ENCODE results near the gene CFAP61.

Gene CFAP61

GRCh38 chr20:20209684-20210083 lies 157.4 kb downstream of the CFAP61 start:
- no peak for DNase-seq
- H2BK15ac ChIP-seq (ENCODE audit: low read depth, poor library complexity, severe bottlenecking): no peak overlapping the region
- H3K27me3 ChIP-seq (ENCODE audit: control insufficient read depth in 1 of 2, insufficient read depth in 1 of 2, low read length in 2 of 2): peaks cover 3 to 24% of the 10 kb centered on the region in 2 experiments
- WGBS: 71% methylated on average over 5 of the region's 5 CpGs
- H3K14ac ChIP-seq (ENCODE audit: low read length in 2 of 2): no peak overlapping the region
- no peak overlapping the region for H3K27ac ChIP-seq (ENCODE audit: low read length, poor library complexity, severe bottlenecking)
- no peaks in the 10 kb centered on the region for H3K4me1 ChIP-seq (ENCODE audit: control insufficient read depth, insufficient read depth, low read depth, low read length)
- no peak overlapping the region for H3K4me3 ChIP-seq (ENCODE audit: insufficient read depth in 1 of 2, low read depth in 1 of 2, low read length in 2 of 2)
- H2BK120ac ChIP-seq (ENCODE audit: low read depth, low read length): no peak overlapping the region
- no peak overlapping the region for H3K4me2 ChIP-seq (ENCODE audit: low read length, poor library complexity, severe bottlenecking)
- H3K9ac ChIP-seq (ENCODE audit: low read length): no peak overlapping the region
- no peaks in the 10 kb centered on the region for H3K9me3 ChIP-seq (ENCODE audit: control insufficient read depth, low read length)
- no peak overlapping the region for H2BK12ac ChIP-seq (ENCODE audit: low read length in 2 of 2)
- no peak overlapping the region for H3K18ac ChIP-seq (ENCODE audit: low read depth in 1 of 2, low read length in 2 of 2)
- H2AK5ac ChIP-seq (ENCODE audit: low read length, severe bottlenecking): no peak overlapping the region
- no peaks in the 10 kb centered on the region for H3K79me1 ChIP-seq (replicated peaks; ENCODE audit: low read length, poor library complexity, severe bottlenecking)
- H2BK5ac ChIP-seq (ENCODE audit: low read depth, low read length, poor library complexity, severe bottlenecking): no peak overlapping the region
- no peak overlapping the region for H2AFZ ChIP-seq (ENCODE audit: low read depth, low read length)
- no peak overlapping the region for H3K23ac ChIP-seq (ENCODE audit: low read length in 2 of 2)
- no peak overlapping the region for H4K91ac ChIP-seq (ENCODE audit: low read length)
- no peak overlapping the region for H4K8ac ChIP-seq (ENCODE audit: low read length)
- H3K4ac ChIP-seq (ENCODE audit: low read depth in 1 of 2, low read length in 2 of 2): no peak overlapping the region
- H3K36me3 ChIP-seq (ENCODE audit: control insufficient read depth in 1 of 2, insufficient read depth in 2 of 2, low read depth in 1 of 2, low read length in 2 of 2): no peaks in the 10 kb centered on the region

DNA sequence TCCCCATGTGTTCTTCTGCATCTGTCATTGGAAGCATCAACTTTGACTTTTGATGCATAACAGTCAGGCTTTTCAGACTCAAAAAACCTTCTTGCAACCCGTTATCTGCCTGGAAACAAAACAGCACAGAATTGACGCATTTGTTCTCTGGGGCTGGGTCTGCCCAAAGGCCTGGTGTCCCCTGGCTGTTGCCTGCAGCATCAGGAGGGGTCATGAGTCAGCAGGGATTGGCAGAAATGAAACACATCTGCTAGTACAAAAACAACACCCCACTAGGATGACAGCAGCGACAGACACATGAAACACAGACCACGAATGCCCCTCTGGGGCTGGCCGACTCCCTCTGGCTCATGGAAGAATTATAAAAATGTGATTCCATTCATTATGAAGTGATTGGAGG lies 158.0 kb downstream of the CFAP61 start:
- Histone ChIP-seq H2BK5ac (ENCODE audit: low read depth, low read length, poor library complexity, severe bottlenecking) (no peak overlapping the region), H2AFZ (ENCODE audit: low read depth, low read length) (no peak overlapping the region), H2BK15ac (ENCODE audit: low read depth, poor library complexity, severe bottlenecking) (no peak overlapping the region), H4K8ac (ENCODE audit: low read length) (no peak overlapping the region), H3K9me3 (ENCODE audit: control insufficient read depth, low read length) (no peaks in the 10 kb centered on the region), H2BK12ac (ENCODE audit: low read length in 2 of 2) (no peak overlapping the region), H4K91ac (ENCODE audit: low read length) (no peak overlapping the region), H3K18ac (ENCODE audit: low read depth in 1 of 2, low read length in 2 of 2) (no peak overlapping the region), H2BK120ac (ENCODE audit: low read depth, low read length) (no peak overlapping the region), H3K4ac (ENCODE audit: low read depth in 1 of 2, low read length in 2 of 2) (no peak overlapping the region), H2AK5ac (ENCODE audit: low read length, severe bottlenecking) (no peak overlapping the region), H3K79me1 (replicated peaks; ENCODE audit: low read length, poor library complexity, severe bottlenecking) (no peaks in the 10 kb centered on the region), H3K4me2 (ENCODE audit: low read length, poor library complexity, severe bottlenecking) (no peak overlapping the region), H3K27me3 (ENCODE audit: control insufficient read depth in 1 of 2, insufficient read depth in 1 of 2, low read length in 2 of 2) (peaks cover 3 to 30% of the 10 kb centered on the region in 2 experiments), H3K23ac (ENCODE audit: low read length in 2 of 2) (no peak overlapping the region), H3K4me3 (ENCODE audit: insufficient read depth in 1 of 2, low read depth in 1 of 2, low read length in 2 of 2) (no peak overlapping the region), H3K4me1 (ENCODE audit: control insufficient read depth, insufficient read depth, low read depth, low read length) (no peaks in the 10 kb centered on the region), H3K27ac (ENCODE audit: low read length, poor library complexity, severe bottlenecking) (no peak overlapping the region), H3K14ac (ENCODE audit: low read length in 2 of 2) (no peak overlapping the region), H3K9ac (ENCODE audit: low read length) (no peak overlapping the region), H3K36me3 (ENCODE audit: control insufficient read depth in 1 of 2, insufficient read depth in 2 of 2, low read depth in 1 of 2, low read length in 2 of 2) (no peaks in the 10 kb centered on the region)
- no peak for DNase-seq
- WGBS: 78% methylated on average over 2 of the region's 5 CpGs

DNA sequence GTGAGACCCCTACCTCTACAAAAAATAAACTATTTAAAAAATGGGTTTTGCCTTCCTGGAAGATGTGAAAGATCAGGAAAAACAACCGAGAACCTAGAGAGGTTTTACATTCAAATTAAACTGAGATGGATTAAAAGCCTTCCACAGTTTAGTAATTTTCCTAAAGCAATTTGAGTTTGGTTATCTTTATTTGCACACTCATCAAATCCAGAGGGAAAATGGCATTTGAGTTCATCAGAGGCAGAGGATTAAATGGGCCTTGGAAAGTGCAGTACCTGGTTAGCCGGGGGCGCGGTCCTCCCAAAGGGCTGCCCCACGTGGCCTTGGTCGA lies 158.6 kb downstream of the CFAP61 start:
- Histone ChIP-seq H3K4ac (ENCODE audit: low read depth in 1 of 2, low read length in 2 of 2) (no peak overlapping the region), H3K23ac (ENCODE audit: low read length in 2 of 2) (no peak overlapping the region), H3K14ac (ENCODE audit: low read length in 2 of 2) (no peak overlapping the region), H2BK5ac (ENCODE audit: low read depth, low read length, poor library complexity, severe bottlenecking) (no peak overlapping the region), H2BK120ac (ENCODE audit: low read depth, low read length) (no peak overlapping the region), H3K79me1 (replicated peaks; ENCODE audit: low read length, poor library complexity, severe bottlenecking) (no peaks in the 10 kb centered on the region), H3K9ac (ENCODE audit: low read length) (peak overlapping the region; percentile 48), H3K4me1 (ENCODE audit: control insufficient read depth, insufficient read depth, low read depth, low read length) (no peaks in the 10 kb centered on the region), H3K4me3 (ENCODE audit: insufficient read depth in 1 of 2, low read depth in 1 of 2, low read length in 2 of 2) (no peak overlapping the region), H4K91ac (ENCODE audit: low read length) (no peak overlapping the region), H2AFZ (ENCODE audit: low read depth, low read length) (no peak overlapping the region), H3K18ac (ENCODE audit: low read depth in 1 of 2, low read length in 2 of 2) (no peak overlapping the region), H4K8ac (ENCODE audit: low read length) (no peak overlapping the region), H2AK5ac (ENCODE audit: low read length, severe bottlenecking) (no peak overlapping the region), H3K36me3 (ENCODE audit: control insufficient read depth in 1 of 2, insufficient read depth in 2 of 2, low read depth in 1 of 2, low read length in 2 of 2) (no peaks in the 10 kb centered on the region), H3K9me3 (ENCODE audit: control insufficient read depth, low read length) (no peaks in the 10 kb centered on the region), H3K27me3 (ENCODE audit: control insufficient read depth in 1 of 2, insufficient read depth in 1 of 2, low read length in 2 of 2) (peaks cover 3 to 32% of the 10 kb centered on the region in 2 experiments), H3K4me2 (ENCODE audit: low read length, poor library complexity, severe bottlenecking) (no peak overlapping the region), H2BK15ac (ENCODE audit: low read depth, poor library complexity, severe bottlenecking) (no peak overlapping the region), H2BK12ac (ENCODE audit: low read length in 2 of 2) (no peak overlapping the region), H3K27ac (ENCODE audit: low read length, poor library complexity, severe bottlenecking) (no peak overlapping the region)
- 70% methylated on average over 5 of the region's 6 CpGs for WGBS
- no peak for DNase-seq

- H3K79me1 ChIP-seq (replicated peaks; ENCODE audit: low read length, poor library complexity, severe bottlenecking): no peaks in the 10 kb centered on the region
- DNase-seq: no peak
- no peak overlapping the region for H2AFZ ChIP-seq (ENCODE audit: low read depth, low read length)
- no peak overlapping the region for H2BK15ac ChIP-seq (ENCODE audit: low read depth, poor library complexity, severe bottlenecking)
- no peak overlapping the region for H3K14ac ChIP-seq (ENCODE audit: low read length in 2 of 2)
- no peak overlapping the region for H3K4me2 ChIP-seq (ENCODE audit: low read length, poor library complexity, severe bottlenecking)
- H2BK12ac ChIP-seq (ENCODE audit: low read length in 2 of 2): no peak overlapping the region
- peak overlapping the region; percentile 48 for H3K9ac ChIP-seq (ENCODE audit: low read length)
- no peak overlapping the region for H3K23ac ChIP-seq (ENCODE audit: low read length in 2 of 2)
- no peak overlapping the region for H3K4ac ChIP-seq (ENCODE audit: low read depth in 1 of 2, low read length in 2 of 2)
- H3K4me1 ChIP-seq (ENCODE audit: control insufficient read depth, insufficient read depth, low read depth, low read length): no peaks in the 10 kb centered on the region
- H4K91ac ChIP-seq (ENCODE audit: low read length): no peak overlapping the region
- H3K36me3 ChIP-seq (ENCODE audit: control insufficient read depth in 1 of 2, insufficient read depth in 2 of 2, low read depth in 1 of 2, low read length in 2 of 2): no peaks in the 10 kb centered on the region
- no peak overlapping the region for H3K27ac ChIP-seq (ENCODE audit: low read length, poor library complexity, severe bottlenecking)
- no peaks in the 10 kb centered on the region for H3K9me3 ChIP-seq (ENCODE audit: control insufficient read depth, low read length)
- no peak overlapping the region for H3K4me3 ChIP-seq (ENCODE audit: insufficient read depth in 1 of 2, low read depth in 1 of 2, low read length in 2 of 2)
- H4K8ac ChIP-seq (ENCODE audit: low read length): no peak overlapping the region
- WGBS: 40% methylated on average over 1 of the region's 5 CpGs
- H2BK120ac ChIP-seq (ENCODE audit: low read depth, low read length): no peak overlapping the region
- peaks cover 3 to 32% of the 10 kb centered on the region in 2 experiments for H3K27me3 ChIP-seq (ENCODE audit: control insufficient read depth in 1 of 2, insufficient read depth in 1 of 2, low read length in 2 of 2)
- H3K18ac ChIP-seq (ENCODE audit: low read depth in 1 of 2, low read length in 2 of 2): no peak overlapping the region
- no peak overlapping the region for H2BK5ac ChIP-seq (ENCODE audit: low read depth, low read length, poor library complexity, severe bottlenecking)
- H2AK5ac ChIP-seq (ENCODE audit: low read length, severe bottlenecking): no peak overlapping the region
Observed at GRCh38 chr20:20211274-20211987, 159.1 kb downstream of the CFAP61 start.
